Measurements from ENCODE around the gene TSKU.

Gene TSKU

GRCh38 chr11:76748948-76749347 lies 34.2 kb upstream of the TSKU start:
- no peak for TF ChIP-seq CTCF (IDR thresholded peaks at IDR 0.05; ENCODE audit: insufficient read depth, low read length, poor library complexity, severe bottlenecking)
- no peak for DNase-seq (ENCODE audit: extremely low read depth, insufficient read length)
- H3K27me3 ChIP-seq (replicated peaks; ENCODE audit: control insufficient read depth, insufficient read depth, low read length) = peaks cover 4% of the 10 kb centered on the region

GRCh38 chr11:76750067-76750466 lies 33.1 kb upstream of the TSKU start:
- H3K4me3 ChIP-seq (replicated peaks; ENCODE audit: low read depth, low read length) = no peak overlapping the region
- DNase-seq (ENCODE audit: extremely low read depth, insufficient read length) = no peak
- H3K27me3 ChIP-seq (replicated peaks; ENCODE audit: control insufficient read depth, insufficient read depth, low read length) = peaks cover 4% of the 10 kb centered on the region
- H3K36me3 ChIP-seq (ENCODE audit: control insufficient read depth, insufficient read depth, low read length) = no peaks in the 10 kb centered on the region
- no peak for TF ChIP-seq CTCF (IDR thresholded peaks at IDR 0.05; ENCODE audit: insufficient read depth, low read length, poor library complexity, severe bottlenecking)

More at GRCh38 chr11:76748948-76749347, 34.2 kb upstream of the TSKU start:
- no peak overlapping the region for H3K4me3 ChIP-seq (replicated peaks; ENCODE audit: low read depth, low read length)
- no peaks in the 10 kb centered on the region for H3K36me3 ChIP-seq (ENCODE audit: control insufficient read depth, insufficient read depth, low read length)

DNA sequence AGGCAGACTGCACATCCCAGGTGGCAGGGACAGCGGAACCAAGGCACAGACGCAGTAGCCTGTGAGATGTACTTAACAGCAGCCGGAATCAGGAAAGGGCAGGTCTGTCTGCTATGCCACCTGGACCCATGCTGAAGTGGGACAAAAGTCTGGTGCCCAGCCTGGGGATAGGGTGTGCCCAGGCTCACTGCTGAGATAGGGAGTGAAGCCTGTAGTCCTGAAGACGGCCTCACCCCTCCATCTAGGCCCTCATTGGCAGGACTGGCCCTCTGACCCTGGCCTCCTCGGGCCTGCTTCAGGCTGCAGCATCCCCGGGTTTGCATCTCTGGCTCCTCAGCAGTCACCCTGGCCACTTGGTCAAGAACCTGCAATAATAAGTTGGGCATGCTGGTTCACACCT lies 32.4 kb upstream of the TSKU start:
- no peak for TF ChIP-seq CTCF (IDR thresholded peaks at IDR 0.05; ENCODE audit: insufficient read depth, low read length, poor library complexity, severe bottlenecking)
- Histone ChIP-seq H3K36me3 (ENCODE audit: control insufficient read depth, insufficient read depth, low read length) (no peaks in the 10 kb centered on the region), H3K27me3 (replicated peaks; ENCODE audit: control insufficient read depth, insufficient read depth, low read length) (peaks cover 2% of the 10 kb centered on the region), H3K4me3 (replicated peaks; ENCODE audit: low read depth, low read length) (no peak overlapping the region)
- DNase-seq (ENCODE audit: extremely low read depth, insufficient read length) = no peak

DNA sequence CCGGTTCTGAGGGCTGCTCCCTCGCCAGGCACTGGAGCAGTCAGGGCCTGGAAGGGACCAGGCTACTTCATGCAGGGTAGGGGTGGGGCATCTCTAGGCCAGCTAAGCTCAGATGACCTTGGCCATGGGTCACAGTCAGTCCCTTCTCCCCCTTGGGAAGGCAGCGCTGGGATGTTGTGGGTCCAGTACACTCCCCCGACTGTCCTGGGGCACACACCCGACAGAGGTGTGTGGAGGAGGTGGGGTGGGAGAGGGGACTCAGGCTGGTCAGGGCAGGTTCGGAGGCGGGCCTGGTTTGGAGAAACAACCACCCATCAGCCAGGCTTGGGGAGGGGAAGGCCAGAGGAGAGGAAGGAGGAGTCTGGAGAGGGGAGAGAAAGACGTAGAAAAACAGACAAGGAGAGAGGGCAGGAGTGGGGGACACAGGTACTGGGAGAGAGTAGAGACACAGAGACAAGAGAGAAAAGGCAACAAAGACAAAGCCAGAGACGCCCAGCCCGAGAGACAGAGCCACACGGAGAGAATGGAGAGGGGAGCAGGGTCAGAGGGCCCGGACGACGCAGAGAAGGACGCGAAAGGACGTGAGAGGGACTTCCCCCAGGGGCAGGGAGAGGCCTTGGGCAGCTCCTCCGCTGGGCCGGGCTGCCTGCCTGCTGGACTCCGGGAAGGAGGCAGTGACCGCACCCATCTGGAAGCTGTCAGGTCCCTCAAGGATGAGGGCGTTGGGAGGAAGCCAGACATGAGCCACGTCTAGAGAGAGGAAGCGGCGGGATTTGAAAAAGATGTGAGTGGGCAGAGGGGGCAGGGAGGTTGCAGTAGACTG lies 30.6 kb upstream of the TSKU start:
- H3K27me3 ChIP-seq (replicated peaks; ENCODE audit: control insufficient read depth, insufficient read depth, low read length) = peaks cover 2% of the 10 kb centered on the region
- no peak for TF ChIP-seq CTCF (IDR thresholded peaks at IDR 0.05; ENCODE audit: insufficient read depth, low read length, poor library complexity, severe bottlenecking)
- no peak for DNase-seq (ENCODE audit: extremely low read depth, insufficient read length)
- no peak overlapping the region for H3K4me3 ChIP-seq (replicated peaks; ENCODE audit: low read depth, low read length)
- H3K36me3 ChIP-seq (ENCODE audit: control insufficient read depth, insufficient read depth, low read length) = no peaks in the 10 kb centered on the region

GRCh38 chr11:76753449-76753848 lies 29.7 kb upstream of the TSKU start:
- Histone ChIP-seq H3K4me3 (replicated peaks; ENCODE audit: low read depth, low read length) (no peak overlapping the region), H3K36me3 (ENCODE audit: control insufficient read depth, insufficient read depth, low read length) (no peaks in the 10 kb centered on the region), H3K27me3 (replicated peaks; ENCODE audit: control insufficient read depth, insufficient read depth, low read length) (peaks cover 2% of the 10 kb centered on the region)
- DNase-seq (ENCODE audit: extremely low read depth, insufficient read length) = no peak
- no peak for TF ChIP-seq CTCF (IDR thresholded peaks at IDR 0.05; ENCODE audit: insufficient read depth, low read length, poor library complexity, severe bottlenecking)
